T-helper 9 cell (primary cell): Measurements from ENCODE around the gene ODF2L.
"Not testable (repeated sequence)": the region's sequence is repeated elsewhere in the genome, so short reads cannot be mapped to it uniquely, and the experiment has no call there.

Source experiments
- DNase-seq: peaks from one replicate; pipeline ENCODE4 v3.0.0-alpha.2; 2020

The ODF2L gene

DNA sequence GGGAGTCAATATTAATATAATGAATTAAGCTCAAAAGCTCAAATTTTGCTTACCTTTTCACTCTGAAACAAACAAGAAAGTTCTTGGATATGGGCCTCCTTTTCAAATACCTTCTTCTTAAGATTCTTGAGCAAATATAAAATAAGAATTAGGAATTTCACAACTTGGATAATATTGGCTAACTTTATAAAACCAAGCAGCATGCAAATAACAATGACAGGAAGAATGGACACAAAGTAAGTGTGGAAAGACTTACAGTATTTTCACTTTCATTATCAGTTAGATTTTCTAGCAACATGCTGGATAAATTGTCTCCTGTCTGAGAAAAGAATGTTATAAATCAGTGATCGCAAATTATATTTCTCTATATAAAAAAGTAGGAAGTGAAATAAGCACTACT is 13.2 kb downstream of the ODF2L start:
- no peak for DNase-seq

- no peak for DNase-seq
Observed at GRCh38 chr1:86381223-86381622, 14.9 kb downstream of the ODF2L start.

DNA sequence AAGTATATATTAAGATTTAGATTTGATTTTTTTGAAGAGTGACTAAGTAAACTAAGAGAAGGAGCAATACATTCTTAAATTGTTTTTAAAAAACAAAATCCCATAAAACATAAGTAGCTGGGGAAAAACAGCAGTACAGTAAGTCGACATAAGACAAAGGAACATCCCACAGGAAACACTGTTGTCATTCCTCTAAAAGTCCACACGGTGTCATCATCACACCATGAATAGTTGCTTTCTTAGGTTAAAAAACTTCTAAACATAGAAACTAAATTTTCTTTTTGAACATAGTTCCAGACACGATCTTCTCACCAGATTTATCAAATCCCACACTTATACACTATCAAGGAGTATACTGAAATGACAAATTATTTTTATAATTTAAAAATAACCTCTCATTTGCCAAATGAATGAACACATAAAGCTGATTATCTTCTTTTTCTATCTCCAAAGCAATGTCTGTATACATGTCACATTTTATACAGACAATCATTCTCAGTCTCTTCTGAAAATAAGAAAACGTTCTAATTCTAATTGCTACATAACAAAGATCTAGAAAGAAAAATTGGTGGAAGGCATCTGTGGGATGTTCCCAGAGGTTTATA is 15.8 kb downstream of the ODF2L start:
- no peak for DNase-seq

- no peak for DNase-seq
Observed at GRCh38 chr1:86378813-86379212, 17.3 kb downstream of the ODF2L start.

GRCh38 chr1:86377341-86377740 is 18.8 kb downstream of the ODF2L start:
- DNase-seq, result no peak

- DNase-seq, result no peak
Observed at GRCh38 chr1:86375688-86376087, 20.4 kb downstream of the ODF2L start.

DNA sequence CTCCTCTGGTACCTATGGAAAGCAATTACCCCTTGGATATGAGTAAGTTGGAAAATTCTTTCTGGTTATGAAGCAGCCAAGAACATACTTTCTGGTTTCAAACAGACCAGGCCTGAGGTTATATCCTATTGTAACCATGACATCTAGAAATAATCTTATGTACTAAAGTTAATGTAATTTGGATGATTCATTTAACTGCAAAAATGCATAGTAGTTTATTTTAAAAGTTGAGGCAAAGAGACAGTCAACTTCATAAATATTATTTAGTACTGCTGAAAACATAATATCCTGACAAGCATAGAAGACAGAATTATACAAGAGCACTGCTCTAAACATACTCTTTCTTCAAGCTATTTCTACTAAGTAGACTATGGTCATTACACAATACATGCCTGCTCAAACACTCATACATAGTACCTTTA is 25.5 kb downstream of the ODF2L start:
- no peak for DNase-seq

GRCh38 chr1:86365896-86366295 is 30.2 kb downstream of the ODF2L start:
- DNase-seq, result no peak

DNA sequence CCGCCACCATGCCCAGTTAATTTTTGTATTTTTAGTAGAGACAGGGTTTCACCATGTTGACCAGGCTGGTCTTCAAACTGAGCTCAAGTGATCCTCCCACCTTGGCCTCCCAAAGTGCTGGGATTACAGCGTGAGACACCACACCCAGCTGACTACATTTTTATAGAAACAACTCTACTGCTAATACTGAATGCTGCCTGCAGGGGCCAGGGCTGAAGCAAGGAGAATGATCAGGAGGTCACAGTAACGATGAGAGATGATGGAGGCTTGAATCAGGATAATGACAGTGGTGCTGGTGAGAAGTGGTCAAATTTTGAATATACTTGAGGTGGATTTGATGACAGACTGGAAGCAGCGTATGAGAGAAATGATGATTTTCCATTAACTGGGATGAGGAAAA is 33.3 kb downstream of the ODF2L start:
- no peak for DNase-seq

DNA sequence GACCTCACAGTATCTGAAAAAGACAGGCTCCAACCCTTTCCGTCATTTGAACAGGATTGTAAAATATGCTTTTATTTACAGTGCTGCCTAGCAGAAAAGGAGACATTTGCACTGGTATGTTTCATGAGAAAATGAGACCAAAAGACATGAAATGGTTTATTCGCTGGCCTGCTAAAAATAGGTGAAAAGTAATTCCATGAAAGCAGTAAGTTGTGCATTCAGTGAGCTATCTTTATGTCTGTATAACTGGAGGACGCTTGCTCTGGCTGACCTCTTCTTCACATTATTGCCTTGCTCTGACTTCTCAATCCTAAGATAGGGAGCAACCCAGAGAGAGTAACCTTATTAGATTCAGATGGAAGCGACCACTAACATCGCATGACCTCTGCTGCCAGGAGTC is 38.3 kb downstream of the ODF2L start:
- DNase-seq, result no peak

DNA sequence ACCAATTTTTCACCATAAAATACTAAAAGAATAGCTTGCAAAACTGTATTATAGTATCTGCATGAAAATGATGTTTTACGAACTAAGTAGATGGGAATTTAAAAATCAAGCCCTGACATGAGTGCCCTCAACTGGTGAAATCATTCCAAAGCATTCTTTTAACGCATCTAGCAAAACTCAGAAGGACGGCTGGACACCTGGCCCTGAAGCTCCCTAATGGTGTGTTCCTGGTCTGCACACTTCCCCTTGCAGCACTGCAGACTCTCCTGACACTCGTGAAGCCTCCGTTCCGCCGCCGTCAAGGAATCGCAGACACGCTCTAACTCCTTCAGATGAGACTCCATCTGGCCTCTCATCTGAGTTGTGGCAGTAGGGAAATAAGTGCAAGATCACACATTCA is 39.9 kb downstream of the ODF2L start:
- DNase-seq, result no peak

GRCh38 chr1:86352086-86352485 is 44.0 kb downstream of the ODF2L start:
- no peak for DNase-seq

GRCh38 chr1:86350230-86350629 is 45.9 kb downstream of the ODF2L start:
- not testable (repeated sequence) for DNase-seq

DNA sequence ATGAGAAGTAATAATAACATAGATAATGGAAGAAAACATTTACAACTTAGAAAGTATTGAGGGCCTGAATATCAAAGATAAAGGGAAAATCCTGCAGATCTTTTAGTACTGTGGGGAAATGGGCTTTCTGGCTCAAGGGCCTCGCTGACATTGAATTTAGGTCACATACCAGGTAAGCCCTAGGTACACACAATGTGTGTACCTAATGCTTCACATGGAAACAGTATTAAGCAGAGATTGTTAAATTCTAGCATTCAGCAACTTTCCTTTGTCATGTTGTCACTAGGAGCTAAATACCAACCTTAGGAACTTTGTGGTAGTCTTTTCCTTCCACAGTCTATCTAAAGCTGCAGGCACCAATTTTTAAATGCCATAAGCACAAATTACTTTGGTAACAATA is 49.7 kb downstream of the ODF2L start:
- no peak for DNase-seq

DNA sequence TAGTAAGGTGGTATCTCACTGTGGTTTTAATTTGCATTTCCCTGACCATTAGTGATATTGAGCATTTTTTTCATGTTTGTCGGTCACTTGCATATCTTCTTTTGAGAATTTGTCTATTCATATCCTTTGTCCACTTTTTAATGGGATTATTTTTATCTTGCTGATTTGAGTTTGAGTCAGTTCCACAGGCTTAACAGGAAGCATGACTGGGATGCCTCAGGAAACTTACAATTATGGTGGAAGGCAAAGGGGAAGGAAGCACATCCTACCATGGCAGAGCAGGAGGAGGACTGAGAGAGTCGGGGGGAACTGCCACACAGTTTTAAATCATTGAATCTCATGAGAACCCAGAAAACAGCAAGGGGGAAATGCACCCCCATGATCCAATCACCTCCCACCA is 51.1 kb downstream of the ODF2L start:
- DNase-seq, result no peak

DNA sequence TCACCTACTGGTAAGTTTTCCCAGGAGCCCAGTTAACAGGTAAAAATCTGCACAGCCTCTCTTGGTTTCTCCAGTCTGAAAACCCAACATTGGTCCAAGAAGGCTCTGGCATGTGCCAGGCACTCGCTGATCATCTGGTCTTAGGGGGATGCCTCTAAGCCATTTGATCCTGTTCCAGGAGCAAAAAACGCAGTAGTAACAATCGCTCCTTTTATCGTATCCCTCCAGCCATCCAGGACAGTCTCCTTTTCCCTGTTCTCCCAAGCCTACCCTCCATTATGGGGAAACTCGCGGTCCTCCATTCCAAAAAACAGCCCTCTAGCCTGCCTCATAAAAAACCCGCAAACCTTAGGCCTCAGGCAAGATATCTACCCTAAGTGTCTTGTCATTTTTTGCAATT is 56.2 kb downstream of the ODF2L start:
- DNase-seq, result no peak

GRCh38 chr1:86339014-86339812 is 56.9 kb downstream of the ODF2L start:
- no peak for DNase-seq

DNA sequence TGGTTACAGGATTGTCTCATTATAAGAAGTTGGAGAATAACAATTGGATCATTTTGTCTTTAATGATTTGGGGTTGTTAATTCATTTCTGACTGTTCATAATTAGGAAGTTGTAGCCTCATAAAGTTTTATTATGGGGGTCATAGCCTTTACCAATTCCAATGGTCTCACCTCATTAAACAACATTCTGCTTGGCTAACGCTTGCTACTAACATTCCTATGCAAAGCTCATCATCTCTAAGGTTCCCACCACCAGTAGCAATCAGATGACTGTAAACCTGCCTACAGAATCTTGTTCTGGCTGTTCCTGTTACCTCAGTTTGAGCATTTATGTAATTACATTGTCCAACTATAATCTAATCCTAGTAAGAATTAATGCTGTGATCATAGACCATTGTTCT is 60.2 kb downstream of the ODF2L start:
- DNase-seq, result no peak

GRCh38 chr1:86325264-86325663 is 70.9 kb downstream of the ODF2L start:
- DNase-seq, result no peak

DNA sequence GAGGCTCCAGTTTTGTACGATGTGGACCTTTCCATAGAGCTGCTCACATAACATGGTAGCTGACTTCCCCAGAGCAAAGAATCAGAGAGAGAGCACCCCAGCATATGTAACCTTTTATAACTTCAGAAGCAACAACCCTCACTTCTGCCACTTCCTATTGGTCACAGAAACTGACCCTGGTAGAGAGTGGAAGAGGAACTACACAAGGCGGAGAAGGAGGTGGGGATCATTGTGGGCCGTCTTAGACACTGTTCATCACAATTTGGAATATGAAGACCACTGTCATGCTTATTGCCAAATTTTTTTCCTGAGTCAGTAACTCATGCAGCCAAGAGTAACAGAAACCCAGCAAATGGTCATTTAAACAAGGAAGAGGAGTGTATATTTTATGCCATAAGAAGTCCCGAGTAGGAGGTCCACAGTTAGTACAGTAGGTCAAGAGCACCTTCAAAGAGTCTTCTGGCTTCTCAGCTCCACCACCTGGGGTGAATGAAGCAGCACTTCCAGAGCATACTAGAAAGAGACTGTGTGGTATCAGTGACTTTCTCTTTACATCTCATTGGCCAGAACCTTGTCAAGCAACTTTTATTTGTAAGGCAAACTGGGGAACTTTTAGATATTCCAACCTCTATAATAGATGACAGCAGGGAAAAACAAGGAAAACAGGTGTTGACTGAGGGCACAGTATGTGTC is 71.8 kb downstream of the ODF2L start:
- DNase-seq, result no peak

GRCh38 chr1:86322241-86322640 is 73.9 kb downstream of the ODF2L start:
- DNase-seq, result no peak

DNA sequence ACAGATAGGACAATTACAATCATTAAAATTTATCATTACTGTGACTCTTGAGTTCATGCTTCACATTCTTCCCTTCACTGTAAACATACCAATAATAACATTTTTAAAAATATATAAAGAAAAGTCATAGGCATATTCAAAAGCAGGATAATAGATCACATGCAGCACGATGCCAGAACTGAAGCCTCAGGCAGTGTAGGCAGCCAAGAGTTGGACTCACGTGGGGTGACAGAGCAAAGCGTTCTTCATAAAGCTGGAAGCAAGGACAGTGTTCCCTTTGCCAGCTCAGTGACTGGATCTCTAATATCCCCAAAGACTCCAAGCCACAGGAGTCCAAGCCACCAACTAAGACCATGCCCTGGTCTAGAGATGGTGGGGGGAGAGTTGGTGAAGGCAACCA is 77.7 kb downstream of the ODF2L start:
- no peak for DNase-seq

DNA sequence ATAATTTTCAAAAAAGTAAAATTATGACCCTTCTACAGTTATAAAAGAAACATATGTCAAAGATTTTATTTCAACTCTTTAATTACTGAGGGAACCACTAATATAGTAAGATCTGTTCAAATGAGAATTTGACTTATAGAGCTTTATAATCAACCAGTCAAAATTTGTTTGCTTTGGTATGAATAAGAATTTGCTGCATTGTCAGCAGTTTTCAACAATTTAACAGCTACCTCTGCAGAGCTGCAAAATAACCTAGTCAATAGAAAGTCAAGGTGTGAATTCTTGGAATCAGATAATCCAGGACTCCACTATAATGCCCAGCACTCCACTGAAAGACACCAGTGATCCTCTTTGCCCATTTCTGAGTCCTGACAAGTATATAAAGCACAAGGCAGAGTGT is 78.2 kb downstream of the ODF2L start:
- DNase-seq, result no peak

DNA sequence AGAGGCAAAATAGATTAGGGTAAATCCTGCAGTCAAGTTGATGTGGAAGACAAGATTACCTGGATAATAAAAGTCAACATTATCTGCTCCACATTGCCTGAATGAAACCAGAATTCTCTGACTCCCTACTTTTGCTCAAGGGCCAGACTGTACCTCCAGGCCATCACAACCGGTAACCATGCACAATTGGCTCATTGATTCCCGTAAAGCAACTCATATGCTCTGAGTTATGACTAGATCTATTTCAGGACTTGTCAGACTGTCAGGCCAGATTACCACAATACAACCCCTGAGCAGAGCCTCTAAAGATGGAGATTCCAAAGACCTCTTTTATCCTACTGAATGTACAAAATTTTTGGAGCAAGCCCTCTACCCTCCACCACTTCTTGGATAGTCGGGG is 90.4 kb downstream of the ODF2L start:
- no peak for DNase-seq
